ENCODE measurements around the gene TFAM. TPM values are rescaled to one million over a fixed set of nuclear protein-coding genes. Genes with fewer than 3 reads are reported as not detected.
A peak's percentile ranks its signal among the peaks of the same experiment; 100 is the strongest.

Gene TFAM
- total RNA-seq, 2 experiments from 2014 or later, result 108 to 112 TPM

DNA sequence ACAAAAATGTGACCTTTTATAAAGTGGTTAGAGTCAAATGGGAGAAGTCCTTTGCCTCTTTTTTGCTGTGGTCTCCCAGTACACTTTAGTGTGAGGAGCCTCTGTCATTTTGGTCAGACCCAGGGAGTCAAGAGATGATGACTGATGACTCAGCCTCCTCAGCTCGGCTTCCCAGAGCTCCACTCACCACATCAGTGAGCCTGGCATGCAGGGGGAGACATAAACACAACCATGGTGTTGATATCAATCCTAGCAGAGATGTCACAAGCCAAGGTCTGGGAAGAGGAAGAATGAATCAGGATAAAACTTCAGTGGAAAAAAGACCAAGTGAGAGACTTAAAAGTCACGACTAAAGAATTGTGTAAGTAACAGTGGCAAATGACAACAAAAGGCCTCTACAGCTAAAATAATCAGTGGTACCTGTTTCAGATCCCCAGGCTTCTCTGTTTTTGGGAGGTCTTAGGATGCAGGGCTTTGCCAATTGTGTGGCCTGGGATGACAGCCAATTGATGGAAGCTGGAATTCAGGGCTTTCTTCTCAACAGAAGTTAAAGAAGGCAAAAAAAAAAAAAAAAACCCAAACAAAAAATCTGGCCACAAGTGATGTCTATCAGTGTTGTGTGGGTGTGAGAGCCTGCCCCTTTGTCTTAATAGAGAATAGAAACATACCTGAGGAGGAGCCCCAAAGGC lies 50.2 kb downstream of the TFAM start:
- ATAC-seq, result peak; percentile 95
- no peaks in the 10 kb centered on the region for H3K36me3 Mint-ChIP-seq (ENCODE audit: low read depth)
- H3K27me3 Mint-ChIP-seq, result peaks cover 10% of the 10 kb centered on the region
- intact Hi-C loops (cut with DNase I, micrococcal nuclease), result no loop called here
- H3K4me3 Mint-ChIP-seq, result no peak overlapping the region
- H3K4me1 Mint-ChIP-seq, result peaks cover 15% of the 10 kb centered on the region
- ChIA-PET CTCF (interaction anchor here (0.7 kb wide), 1 partner anchor 9 kb away, joined by 3 read pairs; no protein-coding TSS in a partner anchor), POLR2A (no interaction called here)
- H3K9me3 Mint-ChIP-seq (ENCODE audit: low read depth), result peaks cover 5% of the 10 kb centered on the region
- DNase-seq, result peak; percentile 50
- H3K27ac Mint-ChIP-seq, result no peak overlapping the region

DNA sequence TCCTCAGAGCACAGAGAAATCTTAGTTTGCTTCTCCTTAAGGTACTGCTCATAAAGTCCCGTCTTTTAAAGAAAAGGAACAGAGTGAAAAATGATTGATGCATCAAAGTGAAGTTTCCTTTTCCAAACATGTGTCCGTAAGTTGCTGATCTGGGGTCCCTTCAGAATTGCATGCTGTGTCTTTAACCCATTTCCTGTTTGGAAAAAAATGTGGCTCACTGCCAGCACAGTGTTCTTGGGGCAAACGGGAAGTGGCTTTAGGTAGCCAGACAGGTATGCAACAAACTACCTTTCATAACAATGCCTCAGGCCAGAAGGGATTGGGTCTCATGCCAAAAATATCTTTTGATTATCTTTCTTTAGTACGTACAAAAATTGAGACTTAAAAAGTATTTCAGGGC lies 50.9 kb downstream of the TFAM start:
- intact Hi-C loops (cut with DNase I, micrococcal nuclease), result no loop called here
- H3K27ac Mint-ChIP-seq, result no peak overlapping the region
- ChIA-PET POLR2A (no interaction called here), CTCF (no interaction called here)
- H3K27me3 Mint-ChIP-seq, result peaks cover 10% of the 10 kb centered on the region
- DNase-seq (no peak), ATAC-seq (no peak)
- no peak overlapping the region for H3K4me3 Mint-ChIP-seq
- no peaks in the 10 kb centered on the region for H3K36me3 Mint-ChIP-seq (ENCODE audit: low read depth)
- H3K9me3 Mint-ChIP-seq (ENCODE audit: low read depth), result peaks cover 7% of the 10 kb centered on the region
- H3K4me1 Mint-ChIP-seq, result peaks cover 16% of the 10 kb centered on the region

DNA sequence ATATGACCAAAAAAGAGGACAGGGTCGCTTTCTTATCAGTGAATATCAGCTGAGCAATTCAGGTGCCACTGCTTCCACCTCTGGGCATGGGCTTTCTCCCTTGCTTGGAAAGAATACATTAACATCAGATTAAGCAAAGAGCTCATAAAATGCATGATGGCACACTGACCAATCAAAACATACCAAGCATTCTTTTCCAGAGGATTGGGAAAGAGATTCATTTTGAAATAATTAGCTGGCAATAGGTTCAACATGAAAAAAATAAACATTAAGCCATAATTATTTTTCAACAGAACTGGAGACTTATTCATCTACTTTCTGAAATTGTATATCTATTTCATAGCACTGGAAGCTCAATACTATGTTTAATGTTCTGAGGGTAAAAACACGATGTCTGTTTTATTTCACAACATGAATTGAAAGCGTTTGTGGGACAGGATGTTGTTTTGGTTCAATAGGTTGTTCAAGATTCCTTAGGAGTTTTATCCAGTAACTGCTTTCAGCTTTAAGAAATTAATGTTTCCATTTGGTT lies 53.2 kb downstream of the TFAM start:
- intact Hi-C loops (cut with DNase I, micrococcal nuclease), result no loop called here
- peaks cover 16% of the 10 kb centered on the region for H3K4me1 Mint-ChIP-seq
- no peak overlapping the region for H3K4me3 Mint-ChIP-seq
- DNase-seq, result no peak
- ATAC-seq, result no peak
- H3K36me3 Mint-ChIP-seq (ENCODE audit: low read depth), result no peaks in the 10 kb centered on the region
- H3K27ac Mint-ChIP-seq, result no peak overlapping the region
- peaks cover 3% of the 10 kb centered on the region for H3K27me3 Mint-ChIP-seq
- ChIA-PET CTCF (interaction anchor here (0.6 to 1.3 kb wide), 3 partner anchors 92 to 522 kb away, joined by 3 read pairs; no protein-coding TSS in a partner anchor), POLR2A (no interaction called here)
- H3K9me3 Mint-ChIP-seq (ENCODE audit: low read depth), result peaks cover 7% of the 10 kb centered on the region

DNA sequence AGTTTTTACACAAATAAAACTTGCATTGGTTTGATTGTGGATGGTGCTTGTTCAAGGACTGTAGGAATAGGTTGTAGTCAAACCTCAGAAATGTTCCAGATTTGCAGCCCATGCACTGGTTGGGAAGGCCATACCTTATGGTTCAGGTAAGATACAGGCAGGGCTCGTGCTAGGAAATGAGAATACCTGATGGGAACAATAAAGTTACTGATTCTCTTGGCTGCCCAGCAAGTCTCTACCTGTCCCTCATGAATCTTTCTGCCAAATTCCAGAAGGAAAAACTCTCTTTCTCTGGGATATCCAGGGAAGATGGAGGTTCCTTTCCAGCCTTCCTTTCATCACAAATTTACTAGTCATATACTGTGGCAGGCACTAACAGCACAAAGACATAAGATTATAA lies 53.8 kb downstream of the TFAM start:
- POLR2A ChIA-PET, result no interaction called here
- CTCF ChIA-PET, result interaction anchor here (1.3 kb wide), 1 partner anchor 92 kb away, joined by 3 read pairs; no protein-coding TSS in a partner anchor
- intact Hi-C loops (cut with DNase I, micrococcal nuclease), result no loop called here

DNA sequence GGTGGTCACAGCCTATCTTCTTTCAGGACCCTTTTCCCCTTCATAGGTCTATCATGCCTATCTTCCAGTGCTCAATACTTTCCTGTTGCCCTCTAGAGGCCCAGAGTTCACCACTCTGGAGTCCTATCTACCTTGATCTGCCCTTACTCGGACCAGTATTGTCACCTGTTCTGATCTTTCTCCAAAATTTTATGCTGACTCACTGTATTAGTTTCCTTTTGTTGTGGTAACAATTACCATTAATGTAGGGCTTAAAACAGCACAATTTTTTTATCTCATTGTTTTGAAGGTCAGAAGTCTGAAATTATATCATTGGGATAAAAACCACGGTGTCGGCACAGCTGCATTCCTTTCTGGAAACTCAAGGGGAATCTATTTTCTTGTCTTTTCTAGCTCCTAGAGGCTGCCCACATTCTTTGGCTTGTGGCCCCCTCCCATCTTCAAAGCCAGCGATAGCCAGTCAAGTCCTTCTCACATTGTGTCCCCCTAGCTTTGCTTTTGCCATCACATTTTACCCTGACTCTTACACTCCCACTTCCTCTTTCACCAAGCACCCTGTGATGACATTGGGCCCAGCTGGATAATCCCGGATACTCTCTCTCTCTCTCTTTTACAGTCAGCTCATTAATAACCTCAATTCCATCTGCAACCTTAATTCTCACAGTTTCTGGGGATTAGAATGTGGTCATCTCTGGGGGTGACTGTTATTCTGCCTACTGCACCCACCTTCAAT lies 54.6 kb downstream of the TFAM start:
- peaks cover 16% of the 10 kb centered on the region for H3K4me1 Mint-ChIP-seq
- CTCF ChIA-PET, result no interaction called here
- H3K4me3 Mint-ChIP-seq, result no peak overlapping the region
- ATAC-seq (no peak), DNase-seq (no peak)
- H3K27me3 Mint-ChIP-seq, result no peaks in the 10 kb centered on the region
- no peak overlapping the region for H3K27ac Mint-ChIP-seq
- H3K36me3 Mint-ChIP-seq (ENCODE audit: low read depth), result no peaks in the 10 kb centered on the region
- POLR2A ChIA-PET, result no interaction called here
- H3K9me3 Mint-ChIP-seq (ENCODE audit: low read depth), result peaks cover 7% of the 10 kb centered on the region
- intact Hi-C loops (cut with DNase I, micrococcal nuclease), result no loop called here

More for the DNA sequence above, 53.8 kb downstream of the TFAM start:
- Mint-ChIP-seq H3K9me3 (ENCODE audit: low read depth) (peaks cover 7% of the 10 kb centered on the region), H3K4me3 (no peak overlapping the region), H3K36me3 (ENCODE audit: low read depth) (no peaks in the 10 kb centered on the region), H3K4me1 (peaks cover 16% of the 10 kb centered on the region), H3K27ac (no peak overlapping the region), H3K27me3 (no peaks in the 10 kb centered on the region)
- no peak for DNase-seq
- no peak for ATAC-seq

DNA sequence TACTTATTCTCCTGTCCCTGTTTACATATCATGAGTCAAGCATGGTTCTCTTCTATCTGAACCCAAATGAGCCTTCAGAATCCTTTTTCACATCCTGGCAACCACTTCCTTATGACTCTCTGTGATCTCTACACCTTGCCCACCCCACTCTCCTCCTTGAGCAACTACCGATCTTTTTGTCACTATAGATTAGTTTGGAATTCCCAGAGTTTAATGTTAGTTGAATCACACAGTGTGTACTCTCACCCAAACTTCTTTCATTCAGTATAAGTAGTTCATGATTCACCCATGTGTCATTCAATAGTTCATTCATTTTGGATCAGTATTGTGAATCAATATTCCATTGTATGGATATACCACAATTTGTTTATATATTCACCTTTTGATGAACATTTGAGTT lies 55.3 kb downstream of the TFAM start:
- H3K4me1 Mint-ChIP-seq, result peaks cover 12% of the 10 kb centered on the region
- H3K4me3 Mint-ChIP-seq, result no peak overlapping the region
- ATAC-seq (no peak), DNase-seq (no peak)
- no peak overlapping the region for H3K27ac Mint-ChIP-seq
- intact Hi-C loops (cut with DNase I, micrococcal nuclease), result no loop called here
- no peaks in the 10 kb centered on the region for H3K27me3 Mint-ChIP-seq
- CTCF ChIA-PET, result interaction anchor here (0.7 kb wide), 1 partner anchor 163 kb away, joined by 3 read pairs; no protein-coding TSS in a partner anchor
- no peaks in the 10 kb centered on the region for H3K36me3 Mint-ChIP-seq (ENCODE audit: low read depth)
- POLR2A ChIA-PET, result no interaction called here
- peaks cover 7% of the 10 kb centered on the region for H3K9me3 Mint-ChIP-seq (ENCODE audit: low read depth)

DNA sequence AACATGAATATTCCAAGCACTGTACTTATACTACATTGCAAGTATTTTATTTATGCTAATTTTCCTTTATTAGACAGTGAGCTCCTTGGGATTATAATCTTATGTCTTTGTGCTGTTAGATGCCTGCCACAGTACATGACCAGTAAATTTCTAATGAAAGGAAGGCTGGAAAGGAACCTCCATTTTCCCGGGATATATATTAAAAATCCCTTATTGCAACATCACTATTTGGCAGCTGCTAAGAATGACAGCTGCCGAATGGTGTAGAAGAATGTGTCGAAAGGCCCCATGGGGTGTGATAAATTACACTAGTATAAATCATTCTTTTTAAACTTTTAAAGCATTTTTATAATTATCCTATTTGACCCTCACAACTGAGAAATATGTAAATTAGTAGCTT lies 59.1 kb downstream of the TFAM start:
- DNase-seq (no peak), ATAC-seq (no peak)
- H3K27ac Mint-ChIP-seq, result no peak overlapping the region
- intact Hi-C loops (cut with DNase I, micrococcal nuclease), result no loop called here
- no peaks in the 10 kb centered on the region for H3K36me3 Mint-ChIP-seq (ENCODE audit: low read depth)
- H3K27me3 Mint-ChIP-seq, result no peaks in the 10 kb centered on the region
- no peak overlapping the region for H3K4me3 Mint-ChIP-seq
- CTCF ChIA-PET, result interaction anchor here (0.7 to 1.2 kb wide), 2 partner anchors 21 to 1731 kb away, joined by 3 read pairs; no protein-coding TSS in a partner anchor
- POLR2A ChIA-PET, result no interaction called here
- H3K4me1 Mint-ChIP-seq, result peaks cover 2% of the 10 kb centered on the region
- H3K9me3 Mint-ChIP-seq (ENCODE audit: low read depth), result peaks cover 7% of the 10 kb centered on the region

DNA sequence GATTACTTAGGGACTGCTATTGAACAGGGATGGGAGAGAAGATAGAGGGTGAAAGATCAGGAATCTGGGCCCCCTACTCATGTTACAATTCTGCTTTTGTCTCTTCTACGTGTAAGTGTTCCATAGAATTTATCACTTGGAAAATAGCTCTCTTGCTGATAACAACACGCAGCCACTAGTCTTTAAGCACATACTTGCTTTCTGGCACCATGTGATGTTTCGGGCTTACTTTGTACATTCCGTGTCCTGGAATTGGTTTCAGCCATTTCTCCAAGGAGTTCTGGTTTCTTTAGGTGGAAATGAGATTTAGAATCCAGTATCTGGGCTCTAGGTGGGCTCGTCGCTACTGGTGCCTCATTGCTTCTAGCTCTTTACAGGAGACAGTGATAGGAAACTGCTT lies 59.7 kb downstream of the TFAM start:
- DNase-seq (no peak), ATAC-seq (no peak)
- H3K4me3 Mint-ChIP-seq, result no peak overlapping the region
- ChIA-PET POLR2A (no interaction called here), CTCF (no interaction called here)
- peaks cover 7% of the 10 kb centered on the region for H3K9me3 Mint-ChIP-seq (ENCODE audit: low read depth)
- H3K36me3 Mint-ChIP-seq (ENCODE audit: low read depth), result no peaks in the 10 kb centered on the region
- intact Hi-C loops (cut with DNase I, micrococcal nuclease), result no loop called here
- no peaks in the 10 kb centered on the region for H3K27me3 Mint-ChIP-seq
- H3K4me1 Mint-ChIP-seq, result peaks cover 2% of the 10 kb centered on the region
- H3K27ac Mint-ChIP-seq, result no peak overlapping the region

DNA sequence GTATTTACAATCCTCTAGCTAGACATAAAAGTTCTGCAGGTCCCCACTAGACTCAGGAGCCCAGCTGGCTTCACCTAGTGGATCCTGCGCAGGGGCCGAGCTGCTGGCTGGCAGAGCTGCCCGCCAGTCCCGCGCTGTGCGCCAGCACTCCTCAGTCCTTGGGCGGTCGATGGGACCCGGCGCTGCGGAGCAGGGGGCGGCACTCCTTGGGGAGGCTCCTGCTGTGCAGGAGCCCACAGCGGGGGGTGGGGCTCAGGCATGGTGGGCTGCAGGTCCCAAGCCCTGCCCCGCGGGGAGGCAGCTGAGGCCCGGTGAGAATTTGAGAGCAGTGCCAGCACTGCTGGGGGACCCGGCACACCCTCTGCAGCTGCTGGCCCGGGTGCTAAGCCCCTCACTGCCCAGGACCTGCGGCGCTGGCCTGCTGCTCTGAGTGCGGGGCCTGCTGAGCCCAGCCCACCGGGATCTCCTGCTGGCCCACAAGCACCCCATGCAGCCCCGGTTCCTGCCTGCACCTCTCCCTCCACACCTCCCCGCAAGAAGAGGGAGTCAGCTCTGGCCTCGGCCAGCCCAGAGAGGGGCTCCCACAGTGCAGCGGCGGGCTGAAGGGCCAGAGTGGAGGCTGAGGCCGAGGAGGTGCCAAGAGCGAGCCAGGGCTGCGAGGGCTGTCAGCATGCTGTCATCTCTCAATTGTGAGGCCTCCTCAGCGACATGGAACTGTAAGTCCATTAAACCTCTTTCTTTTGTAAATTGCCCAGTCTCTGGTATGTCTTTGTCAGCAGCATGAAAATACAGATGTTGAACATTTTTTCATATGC lies 63.1 kb downstream of the TFAM start:
- H3K36me3 Mint-ChIP-seq (ENCODE audit: low read depth), result no peaks in the 10 kb centered on the region
- no peaks in the 10 kb centered on the region for H3K4me1 Mint-ChIP-seq
- DNase-seq (no peak), ATAC-seq (no peak)
- intact Hi-C loops (cut with DNase I, micrococcal nuclease), result no loop called here
- no peak overlapping the region for H3K4me3 Mint-ChIP-seq
- ChIA-PET POLR2A (no interaction called here), CTCF (no interaction called here)
- H3K9me3 Mint-ChIP-seq (ENCODE audit: low read depth), result no peaks in the 10 kb centered on the region
- peaks cover 7% of the 10 kb centered on the region for H3K27me3 Mint-ChIP-seq
- H3K27ac Mint-ChIP-seq, result no peak overlapping the region

All from activated CD4-positive, alpha-beta T cell treated with anti-CD3 and anti-CD28 coated beads for 36 hours (primary cell).